ENCODE results near the gene IMMP2L.

The IMMP2L gene

DNA sequence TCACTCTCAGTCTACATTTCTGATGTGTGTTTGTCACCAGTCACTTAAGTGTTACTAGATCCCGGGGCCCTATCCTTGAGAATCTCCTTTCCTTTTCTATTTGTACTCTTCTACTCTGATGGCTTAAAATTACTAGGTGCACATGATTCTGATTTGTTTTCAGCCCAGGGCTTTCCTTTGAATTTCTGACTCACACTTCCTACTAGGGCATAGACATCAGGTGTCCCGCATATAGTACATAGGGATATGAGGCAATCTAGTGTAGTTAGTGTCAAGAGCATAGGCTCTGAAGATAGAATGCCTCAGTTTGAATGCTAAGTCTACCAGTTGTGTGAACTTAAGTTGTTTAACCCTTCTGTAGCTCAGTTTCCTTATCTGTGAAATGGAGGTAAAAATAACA, 520.7 kb downstream of the IMMP2L start:
- DNase-seq (ENCODE audit: low read depth in 2 of 2), result no peak

DNA sequence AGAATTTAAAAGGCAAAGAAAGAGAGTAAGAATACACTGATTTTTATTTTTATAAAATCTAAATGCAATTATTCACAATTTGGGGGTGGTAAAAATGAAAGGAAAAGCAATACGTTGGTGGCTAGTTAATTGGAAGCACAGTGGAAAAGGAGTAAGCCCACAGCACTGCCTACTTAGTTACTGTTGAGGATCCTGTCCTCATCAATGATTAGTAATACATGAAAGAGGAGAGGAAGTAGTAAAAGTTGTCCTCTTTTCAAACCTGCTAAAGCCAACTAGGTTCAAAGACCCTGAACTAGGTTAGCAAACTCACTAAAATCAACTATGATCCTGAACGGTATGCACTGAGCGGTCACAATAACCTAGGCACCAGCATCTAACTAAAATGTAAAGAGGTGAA, 524.1 kb downstream of the IMMP2L start:
- DNase-seq (ENCODE audit: low read depth in 2 of 2), result no peak

GRCh38 chr7:111031916-111032315, 530.4 kb downstream of the IMMP2L start:
- DNase-seq (ENCODE audit: low read depth in 2 of 2), result no peak

GRCh38 chr7:111030336-111030735, 532.0 kb downstream of the IMMP2L start:
- DNase-seq (ENCODE audit: low read depth in 2 of 2), result no peak

GRCh38 chr7:111029574-111030251, 532.6 kb downstream of the IMMP2L start:
- peak; percentile 20 to 53 for DNase-seq (ENCODE audit: low read depth in 2 of 2)

DNA sequence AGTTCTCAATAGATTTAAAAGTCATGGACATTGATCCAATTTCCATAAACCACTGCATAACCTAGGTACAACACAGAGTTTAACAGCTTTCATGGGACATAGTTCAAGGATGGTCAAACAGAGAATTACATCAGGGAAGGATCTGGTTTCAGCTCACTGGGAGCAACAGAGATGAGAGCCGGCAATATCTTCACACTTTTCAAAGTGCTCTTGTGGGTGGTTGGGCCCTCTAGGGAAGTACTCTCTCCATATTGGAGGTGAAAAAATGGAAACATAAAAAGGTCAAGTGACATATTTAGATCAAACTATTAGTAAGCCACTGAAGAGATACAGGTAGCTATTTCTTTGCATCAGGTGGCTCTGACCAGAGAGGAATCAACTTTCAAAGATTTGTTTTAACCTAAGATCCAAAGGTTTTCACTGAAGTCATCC, 533.1 kb downstream of the IMMP2L start:
- DNase-seq (ENCODE audit: low read depth in 2 of 2), result no peak

DNA sequence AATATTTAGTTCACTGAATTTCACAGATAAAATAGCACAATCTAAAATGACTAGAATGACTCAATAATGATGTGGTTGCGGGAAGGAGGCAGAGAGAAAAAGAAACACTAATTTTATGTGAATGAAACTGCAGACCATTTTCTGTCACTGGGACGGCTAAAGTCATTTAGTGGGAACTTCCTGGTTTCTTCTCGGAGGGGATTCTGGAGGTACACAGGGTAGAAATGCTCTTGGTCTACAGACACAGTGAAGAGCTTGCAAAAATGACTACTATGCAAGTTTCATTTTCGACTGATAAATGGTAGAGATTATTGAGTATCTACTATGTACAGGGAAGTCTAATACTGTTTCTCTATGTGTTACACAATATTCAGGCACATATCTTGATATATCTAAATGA, 534.9 kb downstream of the IMMP2L start:
- no peak for DNase-seq (ENCODE audit: low read depth in 2 of 2)

DNA sequence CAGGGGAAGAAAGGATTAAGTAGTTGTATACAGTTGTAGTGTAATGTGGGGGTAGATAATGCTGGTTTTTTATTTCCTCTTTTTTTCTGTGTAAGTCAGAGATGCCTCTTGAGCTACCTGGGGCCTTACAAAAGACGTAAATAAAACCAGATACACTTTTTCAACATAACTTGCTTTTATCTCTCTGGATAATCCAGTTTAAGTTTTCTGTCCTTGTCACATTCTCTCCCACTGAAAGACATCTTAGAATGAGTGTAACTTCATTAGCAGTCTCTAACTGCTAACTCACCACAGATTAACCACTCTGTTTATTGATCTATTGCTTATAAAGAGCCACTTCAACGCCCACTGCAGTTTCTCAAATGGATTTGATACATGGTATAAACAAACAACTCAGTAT, 535.5 kb downstream of the IMMP2L start:
- no peak for DNase-seq (ENCODE audit: low read depth in 2 of 2)

GRCh38 chr7:111026343-111026742, 535.9 kb downstream of the IMMP2L start:
- no peak for DNase-seq (ENCODE audit: low read depth in 2 of 2)

GRCh38 chr7:111025006-111025405, 537.3 kb downstream of the IMMP2L start:
- no peak for DNase-seq (ENCODE audit: low read depth in 2 of 2)

GRCh38 chr7:111018960-111019736, 543.1 kb downstream of the IMMP2L start:
- DNase-seq (ENCODE audit: low read depth in 2 of 2), result no peak

- no peak for DNase-seq (ENCODE audit: low read depth in 2 of 2)
Measured at GRCh38 chr7:111018447-111018846, 543.8 kb downstream of the IMMP2L start.

DNA sequence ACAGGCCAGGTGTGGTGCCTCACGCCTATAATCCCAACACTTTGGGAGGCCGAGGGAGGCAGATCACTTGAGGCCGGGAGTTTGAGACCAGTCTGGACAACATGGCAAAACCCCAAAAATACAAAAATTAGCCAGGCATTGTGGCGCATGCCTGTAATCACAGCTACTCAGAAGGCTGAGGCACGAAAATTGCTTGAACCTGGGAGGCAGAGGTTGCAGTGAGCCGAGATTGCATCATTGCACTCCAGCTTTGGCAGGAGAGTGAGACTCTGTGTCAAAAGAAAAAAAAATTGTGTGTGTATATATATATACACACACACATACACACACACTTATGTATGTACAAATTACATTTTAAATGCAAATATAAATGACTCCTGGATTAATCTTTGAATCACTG, 548.2 kb downstream of the IMMP2L start:
- DNase-seq (ENCODE audit: low read depth in 2 of 2), result no peak

GRCh38 chr7:111012799-111013675, 549.3 kb downstream of the IMMP2L start:
- peak; percentile 20 to 26 for DNase-seq (ENCODE audit: low read depth in 2 of 2)

DNA sequence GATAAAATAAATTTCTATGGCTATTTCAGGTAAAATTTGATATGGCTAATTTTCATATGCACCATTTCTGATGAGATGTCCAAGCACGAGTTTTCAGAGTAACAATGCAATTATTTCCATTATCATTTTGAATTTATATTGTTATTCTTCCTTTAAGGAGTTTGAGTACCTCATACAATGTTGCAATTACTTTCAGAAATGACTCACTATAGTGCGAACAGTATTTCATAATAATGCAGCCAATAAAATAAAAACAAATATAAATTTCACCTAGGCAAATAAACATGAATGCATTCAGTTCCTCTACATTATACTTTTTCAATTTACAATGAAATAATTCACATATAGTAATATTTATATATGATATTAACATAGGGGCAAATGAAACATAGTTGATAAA, 550.1 kb downstream of the IMMP2L start:
- no peak for DNase-seq (ENCODE audit: low read depth in 2 of 2)

- DNase-seq (ENCODE audit: low read depth in 2 of 2), result no peak
Measured at GRCh38 chr7:111011520-111011919, 550.8 kb downstream of the IMMP2L start.

GRCh38 chr7:111010798-111011197, 551.5 kb downstream of the IMMP2L start:
- DNase-seq (ENCODE audit: low read depth in 2 of 2), result no peak

GRCh38 chr7:111009526-111010040, 552.7 kb downstream of the IMMP2L start:
- no peak for DNase-seq (ENCODE audit: low read depth in 2 of 2)

- DNase-seq (ENCODE audit: low read depth in 2 of 2), result no peak
Measured at GRCh38 chr7:111006691-111007090, 555.6 kb downstream of the IMMP2L start.

DNA sequence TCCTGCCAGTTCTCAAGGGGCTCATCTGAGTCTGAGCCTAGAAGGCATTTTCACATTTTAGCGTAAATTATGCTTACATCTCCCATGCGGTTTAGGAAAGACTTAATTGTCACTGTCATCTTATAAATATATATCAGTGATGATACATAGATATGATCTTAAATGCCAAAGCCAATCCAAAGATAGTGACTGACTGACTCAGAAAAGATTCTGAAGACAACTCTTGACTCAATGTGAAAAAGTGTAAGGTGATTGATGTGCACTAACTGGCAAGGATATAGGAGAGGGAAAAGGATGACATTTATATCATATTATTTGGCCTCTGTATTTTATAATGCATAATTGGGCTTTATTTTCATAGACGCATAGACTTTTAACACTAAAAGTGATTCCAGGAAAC, 556.3 kb downstream of the IMMP2L start:
- DNase-seq (ENCODE audit: low read depth in 2 of 2), result no peak

GRCh38 chr7:111005445-111005844, 556.8 kb downstream of the IMMP2L start:
- DNase-seq (ENCODE audit: low read depth in 2 of 2), result no peak

GRCh38 chr7:111004310-111004901, 557.9 kb downstream of the IMMP2L start:
- DNase-seq (ENCODE audit: low read depth in 2 of 2), result no peak

Data from activated CD4-positive, alpha-beta T cell treated with anti-CD3 and anti-CD28 coated beads for 24 hours (primary cell).